H1 (cell line): Measurements from ENCODE around the gene EPHA2. TPM values are rescaled to one million over a fixed set of nuclear protein-coding genes. Genes with fewer than 3 reads are reported as not detected.
A peak's percentile ranks its signal among the peaks of the same experiment; 100 is the strongest.

Experiments
- EGR1 ChIP-seq: IDR thresholded peaks from 2 replicates; pipeline ENCODE4 v1.6.1; 2011; ENCODE audit warnings: low read depth, low read length, borderline replicate concordance
- HDAC6 ChIP-seq: IDR thresholded peaks from one replicate; pipeline ENCODE4 v1.7.1; 2012; ENCODE audit warnings: low read depth, mild to moderate bottlenecking, inconsistent platforms, low read length, moderate library complexity
- KDM1A ChIP-seq: fragments of 200-600, 300-600 bp; sonication (generic); IDR thresholded peaks from 2 replicates; pipeline ENCODE4 v1.7.1; 2016; ENCODE audit warnings: mild to moderate bottlenecking, low read length, borderline replicate concordance
- KDM4A ChIP-seq: IDR thresholded peaks from one replicate; pipeline ENCODE4 v1.7.1; 2012; ENCODE audit warnings: low read depth, mild to moderate bottlenecking, moderate library complexity, low read length, inconsistent platforms; ENCODE audit not compliant: severe bottlenecking
- POLR2A ChIP-seq, 2 experiments: IDR thresholded peaks; 1 replicate in 1 of 2; 2 replicates in 1 of 2; pipeline ENCODE4 v1.6.1; 2011; ENCODE audit warnings: low read depth in 2 of 2, low read length in 2 of 2, mild to moderate bottlenecking in 2 of 2; ENCODE audit errors: control extremely low read depth in 1 of 2
- POLR2AphosphoS5 ChIP-seq: IDR thresholded peaks from 2 replicates; pipeline ENCODE4 v1.6.1; 2011; ENCODE audit warnings: low read depth, low read length
- RXRA ChIP-seq: IDR thresholded peaks from 2 replicates; pipeline ENCODE4 v1.6.1; 2011; ENCODE audit warnings: low read depth, mild to moderate bottlenecking, low read length, moderate library complexity; ENCODE audit not compliant: insufficient read depth
- SP1 ChIP-seq: IDR thresholded peaks from 2 replicates; pipeline ENCODE4 v1.6.1; 2011; ENCODE audit warnings: low read depth, low read length
- TAF7 ChIP-seq: optimal IDR thresholded peaks from 2 replicates; pipeline ENCODE3; 2011; ENCODE audit warnings: low read depth, mild to moderate bottlenecking, inconsistent platforms, low read length, moderate library complexity, borderline replicate concordance
- TBP ChIP-seq: IDR thresholded peaks from 2 replicates; pipeline ENCODE4 v1.6.1; 2011; ENCODE audit warnings: low read depth, low read length, improper control_type of control experiment
- TEAD4 ChIP-seq: IDR thresholded peaks from 2 replicates; pipeline ENCODE4 v1.6.1; 2012; ENCODE audit warnings: low read depth, low read length, inconsistent platforms, mixed read lengths
- polyA plus RNA-seq, 7 experiments: library from polyadenylated mRNA; depleted of rRNA in 3 of 7; stranded (reverse) in 5 of 7; unstranded in 2 of 7; fragments of >200 nt in 5 of 7; fragments of 200-250 nt in 2 of 7; gene quantifications; 1 replicate in 5 of 7; 2 replicates in 1 of 7; 4 replicates in 1 of 7; pipeline versions ENCODE4 v1.2.1 to v1.2.3, GENCODE V29; 2011 to 2013; ENCODE audit warnings: missing spikeins in 2 of 7, mixed read lengths in 2 of 7
- total RNA-seq: library from RNA; stranded (reverse); fragmentation: NEBNext Ultra II Directional; extraction: Animal tissue kit (Norgen Biotek cat#: 25700); gene quantifications from 2 replicates; pipeline ENCODE4 v1.2.1, GENCODE V29; 2021
- TF ChIP-seq, protein P1 (sequence below): IDR thresholded peaks from 2 replicates; pipeline ENCODE4 v1.6.1; 2011; ENCODE audit warnings: low read depth, mild to moderate bottlenecking, low read length; ENCODE audit not compliant: insufficient read depth
- TF ChIP-seq, protein P2 (sequence below): IDR thresholded peaks from 2 replicates; pipeline ENCODE4 v1.6.1; 2012; ENCODE audit warnings: inconsistent platforms

The EPHA2 gene
- total and polyA plus RNA-seq, 2 of the 8 experiments (the other 6 are each of a cell fraction or from before 2014, with no cell fraction given), result 26.8 to 33.6 TPM

DNA sequence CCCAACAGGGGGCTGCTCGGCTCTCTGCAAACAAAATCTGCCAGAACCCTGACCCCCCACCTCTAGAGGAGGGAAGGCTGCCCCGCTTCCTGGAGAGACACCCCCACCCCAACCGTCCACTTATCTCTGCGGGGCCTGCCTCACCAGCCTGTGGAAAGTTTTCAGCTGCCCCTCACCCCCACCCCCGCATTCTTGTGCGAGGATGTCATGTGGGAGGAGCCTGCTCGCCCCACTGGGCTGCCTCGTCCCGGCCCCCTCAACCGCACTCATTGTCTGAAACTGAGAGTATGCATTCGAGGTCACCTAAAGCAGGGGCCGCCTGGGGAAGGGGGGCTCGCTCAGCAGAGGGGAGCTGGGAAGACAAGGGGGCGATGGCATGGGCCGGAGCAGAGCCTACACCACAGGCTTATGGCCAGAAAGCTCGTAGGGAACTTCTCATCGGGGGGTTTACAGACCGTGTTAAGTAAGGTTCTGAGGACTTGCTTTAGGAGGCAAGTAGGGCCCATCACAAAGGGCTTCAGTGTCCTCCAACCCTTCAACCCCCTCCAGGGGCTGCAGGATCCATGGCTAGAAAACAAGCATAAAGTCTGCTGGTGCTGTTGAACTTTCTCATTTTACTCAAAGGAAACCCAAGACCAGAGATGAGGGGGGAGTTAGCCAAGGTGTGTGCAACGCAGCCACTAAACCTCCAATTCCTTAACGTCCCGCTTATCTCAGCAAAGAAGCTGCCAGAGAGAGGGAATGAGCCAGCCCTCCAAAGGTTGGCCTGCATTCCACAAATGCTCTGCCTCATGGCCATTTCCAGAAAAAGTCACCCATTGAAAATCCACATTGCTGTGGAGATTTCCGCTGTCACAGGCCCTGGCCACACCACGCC is 9.4 kb downstream of the EPHA2 start (continued):
- TF ChIP-seq KDM1A (peak; percentile 81), TBP (0 out of 2 replicates have a peak, but pooled peaks have one; percentile 9), POLR2A (IDR thresholded peaks at IDR 0.05; ENCODE audit: control extremely low read depth in 1 of 2, low read depth in 2 of 2, low read length in 2 of 2) (peak in 1 of 2 experiments; percentile 44; a peak in 1 of 3 replicates), EGR1 (peak; percentile 87), KDM4A (no peak), TEAD4 (peak; percentile 93), POLR2AphosphoS5 (peak; percentile 56; the same call in 1 of the 2 replicates), HDAC6 (no peak), SP1 (peak; percentile 47; the same call in 1 of the 2 replicates), RXRA (no peak), TAF7 (peak; percentile 13)
- TF ChIP-seq, protein P1, sequence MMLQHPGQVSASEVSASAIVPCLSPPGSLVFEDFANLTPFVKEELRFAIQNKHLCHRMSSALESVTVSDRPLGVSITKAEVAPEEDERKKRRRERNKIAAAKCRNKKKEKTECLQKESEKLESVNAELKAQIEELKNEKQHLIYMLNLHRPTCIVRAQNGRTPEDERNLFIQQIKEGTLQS, result 0 out of 2 replicates have a peak, but pooled peaks have one; percentile 59
- TF ChIP-seq, protein P2, sequence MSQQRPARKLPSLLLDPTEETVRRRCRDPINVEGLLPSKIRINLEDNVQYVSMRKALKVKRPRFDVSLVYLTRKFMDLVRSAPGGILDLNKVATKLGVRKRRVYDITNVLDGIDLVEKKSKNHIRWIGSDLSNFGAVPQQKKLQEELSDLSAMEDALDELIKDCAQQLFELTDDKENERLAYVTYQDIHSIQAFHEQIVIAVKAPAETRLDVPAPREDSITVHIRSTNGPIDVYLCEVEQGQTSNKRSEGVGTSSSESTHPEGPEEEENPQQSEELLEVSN, result 0 out of 2 replicates have a peak, but pooled peaks have one; percentile 9
